Measurements from ENCODE around the gene CMTM8. TPM values are rescaled to one million over a fixed set of nuclear protein-coding genes. Genes with fewer than 3 reads are reported as not detected.

The CMTM8 gene
- total RNA-seq, 1 donor from 2014 or later = 7.5 TPM

- Histone ChIP-seq H3K4me3 (ENCODE audit: low read depth, low read length) (no peak overlapping the region), H3K36me3 (ENCODE audit: control insufficient read depth, insufficient read depth, low read length) (no peaks in the 10 kb centered on the region), H3K27me3 (ENCODE audit: control insufficient read depth, insufficient read depth, low read length) (no peaks in the 10 kb centered on the region)
- TF ChIP-seq, protein P1, sequence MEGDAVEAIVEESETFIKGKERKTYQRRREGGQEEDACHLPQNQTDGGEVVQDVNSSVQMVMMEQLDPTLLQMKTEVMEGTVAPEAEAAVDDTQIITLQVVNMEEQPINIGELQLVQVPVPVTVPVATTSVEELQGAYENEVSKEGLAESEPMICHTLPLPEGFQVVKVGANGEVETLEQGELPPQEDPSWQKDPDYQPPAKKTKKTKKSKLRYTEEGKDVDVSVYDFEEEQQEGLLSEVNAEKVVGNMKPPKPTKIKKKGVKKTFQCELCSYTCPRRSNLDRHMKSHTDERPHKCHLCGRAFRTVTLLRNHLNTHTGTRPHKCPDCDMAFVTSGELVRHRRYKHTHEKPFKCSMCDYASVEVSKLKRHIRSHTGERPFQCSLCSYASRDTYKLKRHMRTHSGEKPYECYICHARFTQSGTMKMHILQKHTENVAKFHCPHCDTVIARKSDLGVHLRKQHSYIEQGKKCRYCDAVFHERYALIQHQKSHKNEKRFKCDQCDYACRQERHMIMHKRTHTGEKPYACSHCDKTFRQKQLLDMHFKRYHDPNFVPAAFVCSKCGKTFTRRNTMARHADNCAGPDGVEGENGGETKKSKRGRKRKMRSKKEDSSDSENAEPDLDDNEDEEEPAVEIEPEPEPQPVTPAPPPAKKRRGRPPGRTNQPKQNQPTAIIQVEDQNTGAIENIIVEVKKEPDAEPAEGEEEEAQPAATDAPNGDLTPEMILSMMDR (IDR thresholded peaks at IDR 0.05; ENCODE audit: insufficient read depth, low read length, poor library complexity, severe bottlenecking) = no peak
- DNase-seq (ENCODE audit: low read depth) = no peak
These were observed 30.0 kb upstream of the CMTM8 start for GRCh38 chr3:32208447-32208846.

GRCh38 chr3:32215185-32215584 is 23.3 kb upstream of the CMTM8 start:
- no peaks in the 10 kb centered on the region for H3K27me3 ChIP-seq (ENCODE audit: control insufficient read depth, insufficient read depth, low read length)
- H3K4me3 ChIP-seq (ENCODE audit: low read depth, low read length) = no peak overlapping the region
- TF ChIP-seq, protein P1 (IDR thresholded peaks at IDR 0.05; ENCODE audit: insufficient read depth, low read length, poor library complexity, severe bottlenecking) = no peak
- H3K36me3 ChIP-seq (ENCODE audit: control insufficient read depth, insufficient read depth, low read length) = no peaks in the 10 kb centered on the region
- DNase-seq (ENCODE audit: low read depth) = no peak

DNA sequence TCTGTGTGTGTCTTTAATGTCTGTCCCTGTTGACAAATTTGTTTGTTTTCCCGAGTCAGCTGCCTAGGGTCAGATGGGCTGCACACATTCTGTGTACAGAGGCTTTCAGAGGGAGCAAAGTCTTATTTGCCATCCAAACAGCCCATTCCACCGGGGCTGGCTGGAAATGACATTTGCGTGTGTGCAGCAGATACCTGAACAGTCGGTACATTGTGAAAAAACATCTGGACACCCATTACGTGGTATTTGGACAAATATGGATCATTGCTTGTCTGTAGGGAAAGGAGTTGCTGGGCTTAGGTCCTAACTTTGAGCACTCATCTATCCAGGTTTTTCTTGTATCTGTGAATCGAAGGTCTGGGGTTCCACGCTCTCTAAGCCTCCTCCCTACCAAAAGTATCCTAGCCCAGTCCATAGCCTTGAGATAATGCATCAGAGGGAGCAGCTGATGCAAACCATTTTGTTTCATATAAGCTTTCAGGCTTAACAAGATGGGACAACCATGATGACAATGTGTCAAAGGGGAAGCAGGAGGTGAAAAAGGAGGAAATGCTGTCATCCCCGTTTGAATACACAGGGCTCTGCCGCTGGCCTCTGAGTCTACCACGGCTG is 22.2 kb upstream of the CMTM8 start:
- Histone ChIP-seq H3K27me3 (ENCODE audit: control insufficient read depth, insufficient read depth, low read length) (no peaks in the 10 kb centered on the region), H3K36me3 (ENCODE audit: control insufficient read depth, insufficient read depth, low read length) (no peaks in the 10 kb centered on the region), H3K4me3 (ENCODE audit: low read depth, low read length) (no peak overlapping the region)
- DNase-seq (ENCODE audit: low read depth) = no peak
- TF ChIP-seq, protein P1 (IDR thresholded peaks at IDR 0.05; ENCODE audit: insufficient read depth, low read length, poor library complexity, severe bottlenecking) = no peak

DNA sequence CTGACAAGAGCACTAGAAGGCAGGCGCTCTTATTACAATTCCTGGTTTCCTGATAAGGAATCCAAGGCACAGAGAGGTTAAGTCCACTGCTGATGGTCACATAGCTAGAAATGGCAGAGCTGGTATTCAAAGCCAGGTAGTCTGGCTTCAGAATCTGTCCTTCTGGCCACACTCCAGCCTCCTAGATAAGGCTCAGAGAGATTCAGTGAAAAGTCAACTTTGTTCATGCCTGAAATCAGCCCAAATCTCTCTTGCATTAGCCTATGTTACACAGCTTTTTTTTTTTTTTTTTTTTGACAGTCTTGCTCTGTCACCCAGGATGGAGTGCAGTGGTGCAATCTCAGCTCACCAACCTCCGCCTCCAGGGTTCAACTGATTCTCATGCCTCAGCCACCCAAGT is 21.1 kb upstream of the CMTM8 start:
- DNase-seq (ENCODE audit: low read depth) = no peak
- H3K4me3 ChIP-seq (ENCODE audit: low read depth, low read length) = no peak overlapping the region
- TF ChIP-seq, protein P1 (IDR thresholded peaks at IDR 0.05; ENCODE audit: insufficient read depth, low read length, poor library complexity, severe bottlenecking) = no peak

GRCh38 chr3:32219537-32219936 is 18.9 kb upstream of the CMTM8 start:
- H3K4me3 ChIP-seq (ENCODE audit: low read depth, low read length) = no peak overlapping the region
- H3K36me3 ChIP-seq (ENCODE audit: control insufficient read depth, insufficient read depth, low read length) = no peaks in the 10 kb centered on the region
- DNase-seq (ENCODE audit: low read depth) = no peak
- H3K27me3 ChIP-seq (ENCODE audit: control insufficient read depth, insufficient read depth, low read length) = no peaks in the 10 kb centered on the region
- TF ChIP-seq, protein P1 (IDR thresholded peaks at IDR 0.05; ENCODE audit: insufficient read depth, low read length, poor library complexity, severe bottlenecking) = no peak

More for the DNA sequence above, 21.1 kb upstream of the CMTM8 start:
- no peaks in the 10 kb centered on the region for H3K36me3 ChIP-seq (ENCODE audit: control insufficient read depth, insufficient read depth, low read length)
- H3K27me3 ChIP-seq (ENCODE audit: control insufficient read depth, insufficient read depth, low read length) = no peaks in the 10 kb centered on the region

DNA sequence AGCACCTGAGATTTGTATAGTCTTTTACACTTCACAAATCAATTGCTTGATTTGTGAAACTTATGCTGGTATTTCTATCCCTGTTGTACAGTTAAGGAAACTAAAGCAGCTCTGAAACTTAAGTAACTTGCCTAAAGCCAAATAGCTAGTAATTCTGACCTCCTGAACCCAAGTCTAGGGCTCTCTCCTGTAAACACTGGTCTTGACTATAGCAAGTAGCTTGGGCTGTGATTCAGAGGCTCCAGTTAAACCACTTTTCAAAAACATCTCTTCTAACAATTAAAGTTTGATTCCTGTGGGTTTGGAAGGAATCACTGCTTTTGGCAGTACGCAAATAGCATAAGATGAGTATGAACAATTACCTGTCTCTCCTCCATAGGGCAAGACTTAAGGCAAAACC is 18.5 kb upstream of the CMTM8 start:
- no peaks in the 10 kb centered on the region for H3K36me3 ChIP-seq (ENCODE audit: control insufficient read depth, insufficient read depth, low read length)
- H3K27me3 ChIP-seq (ENCODE audit: control insufficient read depth, insufficient read depth, low read length) = no peaks in the 10 kb centered on the region
- no peak overlapping the region for H3K4me3 ChIP-seq (ENCODE audit: low read depth, low read length)
- TF ChIP-seq, protein P1 (IDR thresholded peaks at IDR 0.05; ENCODE audit: insufficient read depth, low read length, poor library complexity, severe bottlenecking) = no peak
- DNase-seq (ENCODE audit: low read depth) = no peak
